Body of pancreas (tissue), 4 donors: ENCODE results near the gene SPATA2L.

ENCODE experiments used
- CTCF ChIP-seq, 7 experiments: fragments of 450-650 bp in 4 of 7; fragments of 200-600 bp in 3 of 7; sonication (generic) in 3 of 7; IDR thresholded peaks; one replicate each; pipeline ENCODE4 v1.5.1; 2016 to 2019; ENCODE audit warnings: antibody characterized with exemption in 7 of 7
- POLR2A ChIP-seq, 3 donors: fragments of 450-650 bp; IDR thresholded peaks; one replicate each; pipeline ENCODE4 v1.6.1; 2016; ENCODE audit warnings: antibody characterized with exemption in 3 of 3, mild to moderate bottlenecking in 2 of 3

- TF ChIP-seq CTCF (IDR thresholded peaks at IDR 0.05) = no peak
- TF ChIP-seq POLR2A (IDR thresholded peaks at IDR 0.05) = no peak
These were observed 29.2 kb upstream of the SPATA2L start for GRCh38 chr16:89730610-89731234.
